ENCODE results near the gene CAPRIN1.

CAPRIN1 gene, protein sequence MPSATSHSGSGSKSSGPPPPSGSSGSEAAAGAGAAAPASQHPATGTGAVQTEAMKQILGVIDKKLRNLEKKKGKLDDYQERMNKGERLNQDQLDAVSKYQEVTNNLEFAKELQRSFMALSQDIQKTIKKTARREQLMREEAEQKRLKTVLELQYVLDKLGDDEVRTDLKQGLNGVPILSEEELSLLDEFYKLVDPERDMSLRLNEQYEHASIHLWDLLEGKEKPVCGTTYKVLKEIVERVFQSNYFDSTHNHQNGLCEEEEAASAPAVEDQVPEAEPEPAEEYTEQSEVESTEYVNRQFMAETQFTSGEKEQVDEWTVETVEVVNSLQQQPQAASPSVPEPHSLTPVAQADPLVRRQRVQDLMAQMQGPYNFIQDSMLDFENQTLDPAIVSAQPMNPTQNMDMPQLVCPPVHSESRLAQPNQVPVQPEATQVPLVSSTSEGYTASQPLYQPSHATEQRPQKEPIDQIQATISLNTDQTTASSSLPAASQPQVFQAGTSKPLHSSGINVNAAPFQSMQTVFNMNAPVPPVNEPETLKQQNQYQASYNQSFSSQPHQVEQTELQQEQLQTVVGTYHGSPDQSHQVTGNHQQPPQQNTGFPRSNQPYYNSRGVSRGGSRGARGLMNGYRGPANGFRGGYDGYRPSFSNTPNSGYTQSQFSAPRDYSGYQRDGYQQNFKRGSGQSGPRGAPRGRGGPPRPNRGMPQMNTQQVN

DNA sequence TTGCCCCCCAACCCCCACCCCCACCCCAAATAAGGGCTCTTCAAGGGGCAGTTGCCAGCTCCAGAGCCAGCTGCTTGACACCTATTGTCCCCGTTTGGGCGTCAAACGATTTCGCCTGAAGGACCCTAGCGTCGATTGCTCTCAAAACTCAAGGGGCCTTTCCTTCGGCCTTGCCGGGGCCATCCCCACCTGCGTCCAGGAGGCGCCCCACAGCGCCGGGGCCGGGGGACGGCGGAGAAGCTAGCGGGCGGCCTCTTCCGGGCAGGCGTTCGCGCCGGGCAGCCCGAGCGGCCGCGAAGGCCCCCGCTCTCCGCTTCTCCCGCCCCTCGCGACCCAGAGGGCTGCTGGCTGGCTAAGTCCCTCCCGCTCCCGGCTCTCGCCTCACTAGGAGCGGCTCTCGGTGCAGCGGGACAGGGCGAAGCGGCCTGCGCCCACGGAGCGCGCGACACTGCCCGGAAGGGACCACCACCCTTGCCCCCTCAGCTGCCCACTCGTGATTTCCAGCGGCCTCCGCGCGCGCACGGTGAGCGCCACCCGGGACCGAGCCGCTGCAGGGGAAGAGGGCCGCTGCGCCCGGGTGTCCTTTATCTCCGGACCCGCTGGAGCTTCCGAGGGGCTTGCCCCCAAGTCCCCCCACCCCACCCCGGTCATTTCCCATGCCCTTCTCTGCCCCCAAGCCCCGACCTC, at the start of gene CAPRIN1:
CAPRIN1 (plus strand) TSS at position 383 of the 687 bp plus-strand sequence. CDS start 690 bp downstream, outside the sequence.
- DNase-seq = peak; percentile 89 to 94 (median 92)

DNA sequence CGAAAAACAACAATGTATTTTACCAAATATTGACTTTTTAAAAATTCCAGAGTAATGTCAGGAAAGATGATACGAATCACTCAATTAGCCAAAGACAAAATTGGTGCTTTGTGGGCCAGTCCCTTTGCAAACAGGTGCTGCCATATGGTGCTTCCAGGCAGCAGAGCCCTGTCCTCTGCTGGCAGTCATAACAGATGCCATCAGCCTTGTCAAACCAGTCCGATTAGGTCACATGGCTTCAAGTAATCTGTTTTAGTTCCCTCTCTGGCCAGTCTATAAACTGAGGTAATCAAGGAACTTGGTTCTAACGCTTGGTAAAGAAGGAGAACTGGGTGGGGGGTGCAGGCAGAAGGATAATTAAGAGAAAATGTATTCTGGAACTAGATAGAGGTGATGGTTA, 49.1 kb upstream of the CAPRIN1 start:
- DNase-seq = no peak

DNA sequence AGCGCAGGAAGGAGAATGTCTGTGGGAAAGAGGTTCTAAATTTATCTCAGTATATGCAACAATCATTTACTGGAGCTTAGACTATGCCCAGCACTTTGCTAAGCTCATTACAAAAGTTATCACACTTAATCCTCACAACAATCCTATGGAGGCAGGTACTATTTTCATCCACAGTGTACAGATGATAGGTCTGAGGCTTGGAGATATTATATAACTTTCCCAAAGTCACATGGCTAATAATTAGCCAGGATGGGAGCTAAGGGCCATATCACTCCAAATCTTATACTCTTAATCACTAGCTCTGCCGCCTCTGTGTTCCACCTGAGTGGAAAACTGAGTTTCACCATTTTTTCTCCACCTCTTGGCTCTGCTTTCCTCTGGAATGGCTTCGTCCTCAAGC, 47.3 kb upstream of the CAPRIN1 start:
- no peak for DNase-seq

DNA sequence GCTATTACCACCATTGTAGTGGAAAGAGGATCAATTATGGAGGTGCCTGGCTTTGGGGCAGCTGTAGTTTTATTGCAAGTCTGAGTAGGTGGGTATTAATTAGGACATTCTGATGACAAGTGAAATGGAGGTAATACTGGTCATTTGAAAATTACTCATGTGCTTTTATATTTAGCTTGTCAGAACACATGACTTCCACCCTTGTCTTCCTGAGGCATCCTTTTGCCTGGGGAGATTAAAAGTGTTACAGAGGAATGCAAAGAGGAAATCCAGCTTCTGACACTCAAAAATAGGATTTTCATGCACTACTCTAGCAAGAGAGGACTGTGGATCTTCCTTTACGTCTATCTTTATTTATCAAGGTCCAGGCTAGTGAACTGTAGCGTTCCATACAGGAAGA, 44.7 kb upstream of the CAPRIN1 start:
- DNase-seq = peak; percentile 18 to 38 (median 23)

DNA sequence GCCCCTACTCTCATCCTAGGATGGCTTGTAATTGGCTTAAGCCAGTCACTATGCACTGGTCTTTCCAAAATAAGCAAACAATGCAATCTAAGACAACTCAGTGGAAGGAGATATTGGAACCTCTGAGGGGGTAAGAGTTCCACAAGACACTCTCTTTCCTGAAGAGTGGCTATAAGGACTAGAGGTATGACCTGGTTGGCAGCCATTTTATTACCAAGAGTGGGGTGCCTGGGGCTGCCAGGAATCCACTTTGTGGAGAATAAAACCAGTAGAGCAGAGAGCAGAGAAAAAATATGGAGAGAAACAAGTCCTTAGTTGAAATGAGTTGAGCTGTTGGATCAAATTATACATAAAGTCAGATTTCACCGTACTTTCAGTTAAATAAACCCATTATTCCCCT, 38.8 kb upstream of the CAPRIN1 start:
- no peak for DNase-seq

DNA sequence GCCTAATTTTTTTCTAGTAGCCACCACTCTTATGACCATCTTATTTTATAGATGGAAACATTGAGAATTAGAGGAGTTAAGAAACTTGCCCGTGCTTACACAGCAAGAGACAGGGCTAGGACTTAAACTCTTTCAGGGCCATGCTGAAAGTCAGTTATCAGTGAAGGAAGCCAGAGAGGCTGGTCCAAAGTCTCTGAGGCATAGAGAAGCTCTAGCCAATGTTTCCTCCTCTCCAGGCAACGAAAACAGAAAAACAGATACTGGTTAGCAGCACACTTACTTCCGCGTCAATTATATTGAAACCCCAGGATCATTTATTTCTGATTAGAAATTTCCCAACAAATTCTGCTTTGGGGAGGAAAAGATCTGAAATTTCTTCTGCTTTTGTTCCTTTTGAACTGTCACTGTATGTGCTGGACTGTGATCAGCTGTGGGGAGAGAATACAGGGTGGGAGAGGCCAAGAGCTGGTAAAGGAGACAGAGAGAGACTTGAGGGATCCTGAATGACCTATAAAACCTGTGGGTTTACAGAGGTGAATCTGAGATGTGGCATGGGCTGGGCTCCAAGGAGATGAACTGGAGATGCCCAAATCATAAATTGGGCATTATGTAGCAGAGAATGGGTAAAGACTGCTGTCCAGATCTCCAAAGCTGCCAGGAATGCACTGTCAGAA, 37.5 kb upstream of the CAPRIN1 start:
- DNase-seq = no peak

DNA sequence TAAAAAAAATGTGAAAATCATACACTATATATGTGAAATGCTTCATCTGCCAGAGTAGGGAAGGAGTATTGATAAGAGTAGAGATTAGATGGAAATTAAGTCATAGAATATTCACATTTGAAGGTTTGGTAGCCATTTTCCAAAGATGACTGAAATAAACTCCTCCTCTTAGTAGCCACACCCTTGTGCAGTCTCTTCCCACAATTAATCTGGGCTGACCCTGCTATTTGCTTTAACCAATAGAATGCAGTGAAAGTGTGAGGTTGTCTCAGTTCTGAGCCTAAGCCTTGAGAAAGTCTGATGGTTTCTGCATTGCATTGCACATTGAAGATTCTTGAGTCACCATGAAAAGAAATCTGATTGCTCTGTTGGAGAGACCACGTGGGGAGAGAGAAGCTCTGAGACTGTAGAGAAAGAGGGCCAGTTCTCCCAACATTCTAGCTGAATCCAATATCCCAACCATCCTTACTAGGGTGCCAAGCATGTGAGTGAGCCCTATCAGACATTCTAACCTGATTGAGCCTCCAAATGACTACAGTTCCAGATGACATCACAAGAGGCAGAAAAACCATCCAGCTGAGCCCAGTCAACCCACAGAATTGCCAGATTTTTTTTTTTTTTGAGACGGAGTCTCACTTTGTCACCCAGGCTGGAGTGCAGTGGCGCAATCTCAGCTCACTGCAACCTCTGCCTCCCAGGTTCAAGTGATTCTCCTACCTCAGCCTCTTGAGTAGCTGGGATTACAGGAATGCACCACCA, 29.4 kb upstream of the CAPRIN1 start:
- no peak for DNase-seq

DNA sequence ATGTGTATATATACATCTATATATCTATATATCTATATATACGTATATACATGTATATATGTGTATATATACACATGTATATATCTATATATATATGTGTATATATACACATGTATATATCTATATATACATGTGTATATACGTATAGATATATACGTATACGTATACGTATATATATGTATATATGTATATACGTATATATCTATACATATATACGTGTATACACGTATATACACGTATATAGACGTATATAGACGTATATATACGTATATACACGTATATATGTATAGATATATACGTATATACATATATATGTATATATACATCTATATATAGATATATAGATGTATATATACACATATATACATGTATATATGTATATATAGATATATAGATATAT, 25.1 kb upstream of the CAPRIN1 start:
- DNase-seq = no peak

DNA sequence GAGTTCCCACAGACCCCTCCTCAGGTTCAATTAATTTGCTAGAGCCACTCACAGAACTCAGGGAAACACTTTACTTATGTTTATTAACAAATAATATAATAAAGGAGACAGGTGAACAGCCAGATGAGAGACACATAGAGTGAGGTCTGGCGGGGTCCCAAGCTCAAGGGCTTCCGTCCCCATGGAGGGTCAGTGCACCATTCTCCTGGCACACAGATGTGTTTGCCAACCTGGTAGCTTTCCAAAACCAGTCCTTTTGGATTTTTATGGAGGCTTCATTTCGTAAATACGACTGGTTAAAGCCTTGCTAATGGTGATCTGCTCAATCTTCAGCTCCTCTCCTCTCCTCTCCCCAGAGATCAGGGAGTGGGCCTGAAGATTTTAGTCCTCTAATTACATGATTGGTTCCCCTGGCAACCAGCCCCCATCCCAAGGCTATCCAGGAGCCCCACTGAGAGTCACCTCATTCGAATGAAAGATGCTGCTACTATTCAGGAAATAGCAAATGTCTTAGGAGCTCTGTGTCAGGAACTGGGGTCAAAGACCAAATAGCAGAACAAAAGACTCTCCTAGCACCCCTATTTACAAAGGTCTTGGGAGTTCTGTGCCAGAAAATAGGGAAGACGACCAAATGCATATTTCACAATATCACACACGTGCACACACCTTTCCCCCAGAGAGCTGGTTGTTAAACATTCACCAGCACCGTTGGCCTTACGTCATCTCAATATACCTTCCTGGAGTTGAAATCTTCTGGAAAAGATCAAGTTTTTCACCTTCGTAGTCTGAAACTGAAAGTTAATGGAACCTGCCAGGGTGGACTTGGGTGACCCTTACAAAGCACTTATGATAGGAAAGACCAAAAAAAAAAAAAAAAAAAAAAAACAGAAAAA, 23.8 kb upstream of the CAPRIN1 start:
- DNase-seq = peak in 1 of 3 donors; percentile 6

DNA sequence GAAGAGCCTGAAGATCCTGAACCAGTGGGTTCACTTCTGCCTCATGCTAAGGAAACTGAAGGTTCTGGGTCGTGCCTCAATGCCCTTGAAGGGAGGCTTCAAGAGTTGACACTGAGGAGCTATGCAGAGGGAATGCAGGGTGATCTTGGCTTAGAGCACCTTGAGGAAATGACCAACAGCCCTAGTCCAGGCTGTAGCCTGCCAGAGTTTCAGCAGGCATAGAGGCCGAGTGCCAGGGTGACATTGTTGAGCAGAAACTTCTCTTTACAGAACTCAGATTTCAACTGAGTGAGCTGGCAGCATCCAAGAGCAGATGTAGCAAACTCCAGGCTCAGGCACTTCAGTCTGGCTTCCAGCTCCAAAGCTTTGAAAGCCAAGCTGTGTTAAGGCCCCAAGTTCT, 23.1 kb upstream of the CAPRIN1 start:
- no peak for DNase-seq

DNA sequence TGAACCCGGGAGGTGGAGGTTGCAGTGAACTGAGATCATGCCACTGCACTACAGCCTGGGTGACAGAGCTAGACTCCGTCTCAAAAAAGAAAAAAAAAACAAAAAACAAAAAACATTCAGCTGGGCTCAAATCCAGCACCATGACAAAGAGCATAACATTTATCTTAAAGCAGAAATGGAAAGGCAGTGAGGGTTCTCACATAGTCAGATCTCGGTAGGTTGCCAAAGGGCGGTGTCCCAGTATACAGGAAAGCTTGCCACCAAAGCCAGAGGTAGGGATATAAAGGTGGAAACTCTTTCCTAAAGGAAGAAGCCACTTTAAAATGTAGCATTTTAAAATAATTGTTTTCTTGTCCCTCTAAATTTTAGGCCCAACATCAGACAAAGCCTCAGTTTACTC, 22.4 kb upstream of the CAPRIN1 start:
- peak in 1 of 3 donors; percentile 8 for DNase-seq

DNA sequence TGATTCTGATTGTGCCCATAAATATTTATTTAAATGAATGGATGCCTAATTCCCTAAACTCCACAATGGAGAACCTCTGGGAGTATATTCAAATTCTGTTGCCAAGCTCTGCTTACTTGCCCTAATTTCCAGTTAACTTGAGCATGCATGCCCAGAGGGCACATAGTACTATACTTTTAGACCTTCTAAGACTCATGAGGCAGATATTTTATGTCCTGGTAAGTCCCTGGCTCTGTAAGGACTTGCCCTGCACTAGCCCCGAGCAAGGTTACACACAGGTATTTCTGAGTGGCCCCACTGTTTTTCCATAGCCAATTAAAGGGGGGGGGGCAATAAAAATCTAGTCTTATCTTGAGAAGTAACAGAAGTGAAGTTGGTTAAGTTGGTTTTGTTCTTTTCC, 21.1 kb upstream of the CAPRIN1 start:
- DNase-seq = peak in 1 of 3 donors; percentile 0

DNA sequence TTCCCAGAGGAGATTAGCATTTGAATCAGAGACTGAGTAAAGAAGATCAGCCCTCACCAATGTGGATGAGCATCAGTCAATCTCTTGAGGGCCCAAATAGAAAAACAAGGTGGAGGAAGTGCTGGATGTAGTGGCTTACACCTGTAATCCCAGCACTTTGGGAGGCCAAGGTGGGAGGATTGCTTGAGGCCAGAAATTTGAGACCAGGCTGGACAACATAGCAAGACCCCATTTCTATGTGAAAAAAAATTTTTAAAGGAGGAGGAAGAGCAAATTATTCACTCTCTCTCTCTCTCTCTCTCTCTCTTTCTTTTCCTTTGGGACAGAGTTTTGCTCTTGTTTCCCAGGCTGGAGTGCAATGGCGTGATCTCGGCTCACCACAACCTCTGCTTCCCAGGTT, 18.1 kb upstream of the CAPRIN1 start:
- no peak for DNase-seq

DNA sequence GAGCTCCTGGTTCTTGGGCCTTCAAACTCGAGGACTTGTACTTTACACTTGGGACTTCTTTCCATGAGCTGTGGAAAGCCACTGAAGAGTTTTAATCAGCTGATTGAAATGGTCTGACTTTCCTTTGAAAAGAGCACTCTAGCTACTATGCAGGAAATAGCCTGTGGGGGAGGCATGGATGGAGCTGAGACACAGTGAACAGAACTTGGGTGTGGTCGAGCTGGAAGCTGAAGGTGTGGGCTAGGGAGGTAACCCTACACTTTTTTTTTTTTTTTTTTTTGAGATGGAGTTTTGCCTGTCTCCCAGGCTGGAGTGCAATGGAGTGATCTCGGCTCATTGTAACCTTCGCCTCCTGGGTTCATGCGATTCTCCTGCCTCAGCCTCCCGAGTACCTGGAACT, 17.5 kb upstream of the CAPRIN1 start:
- DNase-seq = no peak

DNA sequence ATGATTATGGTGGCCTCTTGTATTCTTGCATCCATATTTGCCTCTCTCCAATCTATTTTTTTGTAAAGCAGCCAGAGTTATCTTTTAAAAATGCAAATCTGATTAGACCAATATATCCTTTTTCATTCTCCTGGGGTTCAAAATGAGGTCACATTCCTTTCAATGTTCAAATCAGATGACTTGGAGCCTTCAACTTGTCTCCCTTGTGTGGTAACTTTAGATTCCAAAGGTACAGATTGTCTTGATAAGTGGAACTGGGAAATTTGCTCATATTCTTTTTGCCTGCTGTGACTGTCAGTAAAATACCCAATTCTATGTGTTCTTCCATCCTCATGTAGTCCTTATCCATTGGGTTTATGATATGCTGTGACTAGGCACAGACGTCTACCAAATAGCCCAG, 15.1 kb upstream of the CAPRIN1 start:
- no peak for DNase-seq

DNA sequence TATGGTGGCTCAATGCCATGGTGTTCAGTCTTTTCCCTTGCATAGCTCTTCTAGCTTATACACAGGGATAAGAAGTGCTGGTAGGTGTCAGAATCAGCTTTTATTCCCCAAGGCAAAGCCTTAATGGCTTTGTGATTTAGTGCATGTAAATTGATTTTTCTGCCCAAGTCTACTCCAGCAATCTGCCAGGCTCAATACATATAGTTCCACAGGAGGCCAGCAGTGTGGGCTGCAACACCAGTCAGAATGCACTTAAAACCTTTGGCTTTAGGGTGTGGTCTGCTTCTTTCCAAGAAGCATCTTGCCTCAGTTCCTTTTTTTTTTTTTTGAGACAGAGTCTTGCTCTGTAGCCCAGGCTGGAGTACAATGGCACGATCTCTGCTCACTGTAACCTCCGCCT, 14.5 kb upstream of the CAPRIN1 start:
- DNase-seq = no peak

DNA sequence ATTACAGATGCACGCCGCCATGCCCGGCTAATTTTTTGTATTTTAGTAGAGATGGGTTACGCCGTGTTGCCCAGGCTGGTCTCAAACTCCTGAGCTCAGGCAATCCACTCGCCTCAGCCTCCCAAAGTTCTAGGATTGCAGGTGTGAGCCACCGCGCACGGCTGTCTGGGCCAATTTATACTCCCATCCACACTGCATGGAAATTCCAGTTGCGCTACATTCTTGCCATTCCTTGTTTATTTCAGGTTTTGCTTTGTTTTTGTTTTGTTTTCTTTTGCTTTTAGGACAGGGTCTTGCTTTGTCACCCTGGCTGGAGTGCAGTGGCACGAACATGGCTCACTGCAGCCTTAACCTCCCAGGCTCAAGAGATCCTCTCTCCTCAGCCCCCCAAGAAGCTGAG, 11.0 kb upstream of the CAPRIN1 start:
- no peak for DNase-seq

DNA sequence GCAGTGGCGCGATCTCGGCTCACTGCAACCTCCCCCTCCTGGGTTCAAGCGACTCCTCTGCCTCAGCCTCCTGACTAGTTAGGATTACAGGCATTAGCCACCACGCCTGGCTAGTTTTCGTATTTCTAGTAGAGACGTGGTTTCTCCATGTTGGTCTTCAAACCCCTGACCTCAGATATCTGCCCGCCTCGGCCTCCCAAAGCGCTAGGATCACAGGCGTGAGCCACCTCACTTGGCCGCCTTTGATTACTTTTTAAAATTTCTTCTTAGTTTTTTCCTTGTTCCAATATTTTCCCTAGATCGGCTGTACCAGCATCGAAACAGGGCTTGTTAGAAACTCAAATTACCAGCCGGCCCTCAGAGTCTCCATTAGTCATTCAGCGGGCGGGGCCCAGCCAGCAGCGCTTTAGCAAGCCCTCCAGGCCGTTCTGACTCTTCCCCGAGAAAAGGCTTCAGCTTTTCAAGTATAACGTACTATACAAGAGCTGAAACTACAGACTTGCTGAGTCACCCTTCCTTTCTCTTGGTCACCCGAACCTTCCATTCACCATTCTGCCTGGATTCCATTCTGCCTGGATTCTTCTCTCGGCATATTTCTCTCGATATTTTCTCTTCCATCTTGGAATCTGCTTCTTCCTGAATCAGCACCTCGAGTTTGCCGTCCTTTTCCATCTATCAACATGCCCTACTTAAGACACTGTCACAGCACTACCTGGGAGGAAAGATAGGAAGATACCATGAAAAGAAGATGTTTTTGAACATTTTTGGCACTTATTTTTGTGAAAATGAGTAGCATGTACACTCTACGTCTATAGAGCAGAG, 6.7 kb upstream of the CAPRIN1 start:
- DNase-seq = peak; percentile 86 to 88 (median 88)

DNA sequence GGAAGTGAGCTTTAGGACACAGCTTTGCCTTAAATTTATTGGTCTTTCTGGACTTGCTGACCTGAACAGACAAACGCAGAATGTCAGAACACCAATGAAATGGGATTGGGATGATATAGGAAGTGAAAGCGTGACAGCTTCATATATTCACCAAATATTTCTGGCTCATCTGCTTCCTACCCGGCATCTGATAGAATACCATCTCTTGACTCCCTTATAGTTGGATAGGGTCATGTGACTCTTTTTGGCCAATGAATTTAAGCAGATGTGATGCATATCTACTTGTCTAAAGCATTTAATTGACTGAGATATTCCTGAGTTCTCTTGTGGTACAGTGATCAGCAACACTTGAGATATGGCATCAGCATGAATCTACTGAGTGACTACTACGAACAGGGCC, 2.5 kb upstream of the CAPRIN1 start:
- DNase-seq = peak; percentile 9 to 39 (median 32)

DNA sequence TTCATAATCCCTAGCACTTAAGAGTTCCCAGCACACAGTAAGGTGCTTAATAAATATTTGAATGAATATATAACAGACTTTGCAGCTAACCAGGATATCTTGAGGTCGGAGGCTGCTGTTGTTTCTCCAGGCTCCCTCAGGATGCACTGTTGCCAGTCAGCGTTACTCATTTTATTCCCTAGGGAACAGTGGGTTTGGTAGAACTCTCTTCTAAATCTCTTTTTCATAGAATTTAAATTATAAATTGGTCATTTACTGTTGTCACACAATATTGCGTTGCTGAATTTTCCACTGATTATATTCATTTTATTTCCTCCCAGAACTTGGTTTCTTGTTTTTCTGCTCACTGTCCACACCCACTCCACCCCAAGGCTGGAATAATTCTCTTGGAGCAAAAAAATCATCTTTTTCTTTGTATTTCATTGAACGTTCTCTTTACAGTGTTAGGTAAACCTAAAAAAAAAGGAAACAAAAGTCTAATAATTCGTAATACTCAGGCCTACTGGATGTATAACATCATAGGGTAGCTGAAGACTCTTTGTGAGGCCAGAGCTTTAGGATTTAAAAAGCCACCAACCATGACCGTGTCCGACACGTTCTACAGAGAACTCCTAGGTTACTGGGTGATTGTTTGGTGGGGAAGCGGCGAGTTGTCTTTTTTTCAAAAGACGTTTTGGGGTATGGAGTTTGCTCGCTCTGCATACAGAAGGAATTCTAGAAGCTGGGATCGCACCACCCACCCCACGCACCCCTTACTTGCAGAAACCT, 766 bp upstream of the CAPRIN1 start:
- DNase-seq = no peak

Data from suppressor macrophage treated with lipopolysaccharide for 1 hour (primary cell).